ENCODE data around the gene CAPN2.

GRCh38 chr1:223763881-223764280, 51.5 kb downstream of the CAPN2 start:
- no peak for TF ChIP-seq CTCF (conservative IDR thresholded peaks at IDR 0.05; ENCODE audit: low read depth in 2 of 2)
- TF ChIP-seq POLR2AphosphoS5 (IDR thresholded peaks at IDR 0.05; ENCODE audit: low read depth), result no peak
- no peak for TF ChIP-seq EZH2phosphoT487 (IDR thresholded peaks at IDR 0.05; ENCODE audit: unreplicated experiment)
- no peak for TF ChIP-seq EZH2 (IDR thresholded peaks at IDR 0.05; ENCODE audit: low read depth, unreplicated experiment)
- TF ChIP-seq ZNF114 (CRISPR knock-in tag; IDR thresholded peaks at IDR 0.05), result no peak
- TF ChIP-seq ZNF462 (CRISPR knock-in tag; IDR thresholded peaks at IDR 0.05), result no peak
- TF ChIP-seq CREB1 (CRISPR knock-in tag; IDR thresholded peaks at IDR 0.05; ENCODE audit: low read depth), result no peak
- TF ChIP-seq REST (IDR thresholded peaks at IDR 0.05; ENCODE audit: unreplicated experiment), result no peak
- no peak for TF ChIP-seq STAT1 (IDR thresholded peaks at IDR 0.05; ENCODE audit: unreplicated experiment)
- no peak for TF ChIP-seq ETS1 (IDR thresholded peaks at IDR 0.05)
- TF ChIP-seq JUNB (IDR thresholded peaks at IDR 0.05; ENCODE audit: unreplicated experiment), result no peak
- no peak for TF ChIP-seq ZNF331 (CRISPR knock-in tag; IDR thresholded peaks at IDR 0.05; ENCODE audit: low read depth)
